H9 (cell line): Measurements from ENCODE around the gene B4GALT1. TPM values are rescaled to one million over a fixed set of nuclear protein-coding genes. Genes with fewer than 3 reads are reported as not detected.

Experiments
- DNase-seq: peaks from one replicate; pipeline ENCODE4 v3.0.0-alpha.2; 2017
- H2AFZ ChIP-seq: one replicate; pipeline ENCODE4 v1.6.1; 2013; ENCODE audit warnings: mild to moderate bottlenecking, low read length, control low read depth, moderate library complexity
- H2AK5ac ChIP-seq: 2 replicates; pipeline ENCODE4 v1.6.1; 2013; ENCODE audit warnings: low read length, control low read depth, mixed read lengths; ENCODE audit not compliant: insufficient read length
- H2BK120ac ChIP-seq: one replicate; pipeline ENCODE4 v1.6.1; 2013; ENCODE audit warnings: low read depth, mild to moderate bottlenecking, low read length, control low read depth, inconsistent platforms; ENCODE audit not compliant: poor library complexity, severe bottlenecking
- H2BK12ac ChIP-seq: 2 replicates; pipeline ENCODE4 v1.6.1; 2013; ENCODE audit warnings: low read length, control low read depth, mixed read lengths, low read depth; ENCODE audit not compliant: insufficient read length
- H2BK15ac ChIP-seq: 2 replicates; pipeline ENCODE4 v1.6.1; 2013; ENCODE audit warnings: low read depth, low read length, control low read depth
- H2BK20ac ChIP-seq: one replicate; pipeline ENCODE4 v1.6.1; 2013; ENCODE audit warnings: low read depth, mild to moderate bottlenecking, low read length, control low read depth, inconsistent platforms; ENCODE audit not compliant: poor library complexity, severe bottlenecking
- H2BK5ac ChIP-seq: 2 replicates; pipeline ENCODE4 v1.6.1; 2013; ENCODE audit warnings: low read length, control low read depth, mixed read lengths; ENCODE audit not compliant: insufficient read length
- H3K14ac ChIP-seq: 2 replicates; pipeline ENCODE4 v1.6.1; 2013; ENCODE audit warnings: low read length, control low read depth; ENCODE audit not compliant: insufficient read depth
- H3K18ac ChIP-seq: 2 replicates; pipeline ENCODE4 v1.6.1; 2013; ENCODE audit warnings: low read depth, mild to moderate bottlenecking, mixed read lengths, low read length, control low read depth; ENCODE audit not compliant: insufficient read length
- H3K23ac ChIP-seq: 2 replicates; pipeline ENCODE4 v1.6.1; 2013; ENCODE audit warnings: low read length, control low read depth, mixed read lengths, low read depth; ENCODE audit not compliant: insufficient read length
- H3K23me2 ChIP-seq: 2 replicates; pipeline ENCODE4 v1.6.1; 2013; ENCODE audit warnings: low read depth, mild to moderate bottlenecking, mixed read lengths, low read length, control low read depth; ENCODE audit not compliant: insufficient read length, poor library complexity, severe bottlenecking
- H3K27ac ChIP-seq: 2 replicates; pipeline ENCODE4 v1.5.1; 2013; ENCODE audit warnings: low read length, control low read depth, mixed read lengths, low read depth; ENCODE audit not compliant: insufficient read length
- H3K27me3 ChIP-seq: 2 replicates; pipeline ENCODE4 v1.6.1; 2013; ENCODE audit warnings: low read length, control low read depth, inconsistent platforms; ENCODE audit not compliant: insufficient read depth
- H3K4ac ChIP-seq: 2 replicates; pipeline ENCODE4 v1.6.1; 2013; ENCODE audit warnings: low read depth, mild to moderate bottlenecking, control low read depth, inconsistent platforms, low read length, moderate library complexity
- H3K4me1 ChIP-seq: 2 replicates; pipeline ENCODE4 v1.6.1; 2013; ENCODE audit warnings: low read length, control low read depth, inconsistent platforms; ENCODE audit not compliant: insufficient read depth
- H3K4me2 ChIP-seq: 2 replicates; pipeline ENCODE4 v1.6.1; 2013; ENCODE audit warnings: low read length, control low read depth, mixed read lengths; ENCODE audit not compliant: insufficient read length, insufficient read depth
- H3K56ac ChIP-seq: 2 replicates; pipeline ENCODE4 v1.6.1; 2013; ENCODE audit warnings: low read depth, mild to moderate bottlenecking, mixed read lengths, low read length, control low read depth; ENCODE audit not compliant: insufficient read length
- H3K79me1 ChIP-seq: 2 replicates; pipeline ENCODE4 v1.6.1; 2013; ENCODE audit warnings: low read depth, mild to moderate bottlenecking, moderate library complexity, low read length, control low read depth, inconsistent platforms; ENCODE audit not compliant: insufficient read depth, poor library complexity, severe bottlenecking
- H3K79me2 ChIP-seq: 2 replicates; pipeline ENCODE4 v1.6.1; 2013; ENCODE audit warnings: low read length, control low read depth, inconsistent platforms; ENCODE audit not compliant: insufficient read depth
- H3K9ac ChIP-seq: 2 replicates; pipeline ENCODE4 v1.6.1; 2013; ENCODE audit warnings: low read length, control low read depth, mixed read lengths; ENCODE audit not compliant: insufficient read length; ENCODE audit errors: extremely low read depth
- H3K9me3 ChIP-seq: one replicate; pipeline ENCODE4 v1.6.1; 2013; ENCODE audit warnings: low read depth, low read length, inconsistent platforms; ENCODE audit not compliant: control insufficient read depth
- H3T11ph ChIP-seq: one replicate; pipeline ENCODE4 v1.6.1; 2013; ENCODE audit warnings: mild to moderate bottlenecking, low read length, control low read depth, inconsistent platforms
- H4K20me1 ChIP-seq: one replicate; pipeline ENCODE4 v1.6.1; 2013; ENCODE audit not compliant: control insufficient read depth, insufficient read length, insufficient read depth
- H4K5ac ChIP-seq: 2 replicates; pipeline ENCODE4 v1.6.1; 2013; ENCODE audit warnings: low read depth, mild to moderate bottlenecking, mixed read lengths, low read length, control low read depth; ENCODE audit not compliant: insufficient read length
- H4K8ac ChIP-seq: replicated peaks from 2 replicates; pipeline ENCODE4 v1.6.1; 2013; ENCODE audit warnings: low read length, control low read depth, mixed read lengths, low read depth; ENCODE audit not compliant: insufficient read length
- H4K91ac ChIP-seq: 2 replicates; pipeline ENCODE4 v1.6.1; 2013; ENCODE audit warnings: low read depth, mild to moderate bottlenecking, moderate library complexity, mixed read lengths, low read length, control low read depth; ENCODE audit not compliant: insufficient read length
- H3K27ac Mint-ChIP-seq, 3 experiments: 2 replicates in 2 of 3; 3 replicates in 1 of 3; pipeline ENCODE4 v1.8.0; 2020 to 2021; ENCODE audit warnings: mixed read lengths in 3 of 3, mild to moderate bottlenecking in 1 of 3, moderate library complexity in 1 of 3
- H3K27me3 Mint-ChIP-seq: 2 replicates; pipeline ENCODE4 v1.8.0; 2021; ENCODE audit warnings: low read depth, mild to moderate bottlenecking, moderate library complexity, mixed read lengths
- H3K36me3 Mint-ChIP-seq, 3 experiments: 2 replicates in 2 of 3; 3 replicates in 1 of 3; pipeline ENCODE4 v1.8.0; 2020 to 2021; ENCODE audit warnings: low read depth in 3 of 3, mixed read lengths in 3 of 3; ENCODE audit not compliant: insufficient read depth in 1 of 3
- H3K4me1 Mint-ChIP-seq, 2 experiments: 2 replicates each; pipeline ENCODE4 v1.8.0; 2020; ENCODE audit warnings: mixed read lengths in 2 of 2
- H3K4me3 Mint-ChIP-seq, 2 experiments: 2 replicates in 1 of 2; 3 replicates in 1 of 2; pipeline ENCODE4 v1.8.0; 2020 to 2021; ENCODE audit warnings: mild to moderate bottlenecking in 2 of 2, mixed read lengths in 2 of 2, moderate library complexity in 1 of 2
- H3K9me3 Mint-ChIP-seq, 2 experiments: 2 replicates in 1 of 2; 3 replicates in 1 of 2; pipeline ENCODE4 v1.8.0; 2020; ENCODE audit warnings: mild to moderate bottlenecking in 2 of 2, mixed read lengths in 2 of 2, moderate library complexity in 1 of 2
- WGBS: extraction: QIAGEN DNeasy Blood & Tissue Kit; methylation state at CpG from one replicate; pipeline ENCODE4 v1.1.7; 2013; ENCODE audit warnings: missing lambda C conversion rate, low lambda C conversion rate, mixed read lengths; ENCODE audit not compliant: insufficient read length; ENCODE audit errors: extremely low coverage; 5-methylcytosine and 5-hydroxymethylcytosine counted together
- total RNA-seq: library from RNA; stranded (reverse); gene quantifications from 2 replicates; pipeline ENCODE4 v1.2.1, GENCODE V29; 2021
- TF ChIP-seq, protein P1 (sequence below): fragments of 200-600 bp; sonication (generic); conservative IDR thresholded peaks from 3 replicates; pipeline ENCODE4 v1.8.0; 2021; ENCODE audit warnings: antibody characterized with exemption, mild to moderate bottlenecking

B4GALT1 gene
- total RNA-seq, 1 experiment from 2014 or later = 15.3 TPM

DNA sequence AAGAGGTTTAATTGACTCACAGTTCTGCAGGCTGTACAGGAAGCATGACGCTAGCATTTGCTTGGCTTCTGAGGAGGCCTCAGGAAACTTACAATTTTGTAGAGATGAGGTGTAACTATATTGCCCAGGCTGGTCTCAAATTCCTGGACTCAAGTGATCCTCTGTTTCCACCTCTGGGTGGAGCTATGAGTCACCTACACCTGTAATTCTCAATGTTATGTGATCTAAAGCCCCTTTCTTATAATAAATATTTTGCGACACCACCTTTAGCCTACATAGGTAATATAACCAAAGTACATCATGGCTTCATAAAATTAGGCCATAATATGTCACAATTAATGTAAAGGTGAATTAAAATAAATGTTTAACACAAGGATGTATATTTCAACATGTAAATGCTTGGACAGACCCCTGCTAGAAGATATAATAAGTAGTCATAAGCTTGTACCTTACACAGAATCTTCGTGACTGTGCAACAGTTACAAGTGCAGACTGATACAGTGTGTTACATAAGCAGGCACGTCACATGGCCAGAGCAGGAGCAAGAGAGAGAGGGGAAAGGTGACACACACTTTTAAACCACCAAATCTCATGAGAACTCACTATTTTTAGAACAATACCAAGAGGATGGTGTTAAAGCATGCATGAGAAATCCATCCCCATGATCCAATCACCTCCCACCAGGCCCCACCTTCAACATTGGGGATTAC, 43.0 kb upstream of the B4GALT1 start:
- no peak for DNase-seq
- Histone ChIP-seq H3K9ac (no peak overlapping the region), H3K18ac (no peak overlapping the region), H4K20me1 (no peaks in the 10 kb centered on the region), H2BK5ac (no peak overlapping the region), H3K27me3 (no peaks in the 10 kb centered on the region), H2BK12ac (no peak overlapping the region), H3K56ac (no peak overlapping the region), H2BK120ac (no peak overlapping the region), H3K79me2 (no peaks in the 10 kb centered on the region), H4K91ac (no peak overlapping the region), H3K23me2 (no peaks in the 10 kb centered on the region), H2AK5ac (no peak overlapping the region), H3K27ac (no peak overlapping the region), H3K4ac (no peak overlapping the region), H3K9me3 (no peaks in the 10 kb centered on the region), H3K79me1 (no peaks in the 10 kb centered on the region), H3T11ph (no peak overlapping the region), H3K4me2 (no peak overlapping the region), H2AFZ (no peak overlapping the region), H3K4me1 (no peaks in the 10 kb centered on the region), H3K14ac (no peak overlapping the region), H3K23ac (no peak overlapping the region), H4K5ac (no peak overlapping the region), H2BK15ac (no peak overlapping the region), H4K8ac (no peak overlapping the region), H2BK20ac (no peak overlapping the region)
- H3K4me3 Mint-ChIP-seq = no peak overlapping the region
- H3K36me3 Mint-ChIP-seq = no peaks in the 10 kb centered on the region
- WGBS = no CpG with 5 or more reads among the region's 4 CpGs
- H3K27me3 Mint-ChIP-seq = peaks cover 2% of the 10 kb centered on the region; the same call in 1 of the 2 replicates
- no peak overlapping the region for H3K27ac Mint-ChIP-seq
- H3K9me3 Mint-ChIP-seq = no peaks in the 10 kb centered on the region
- H3K4me1 Mint-ChIP-seq = peaks cover 9 to 12% of the 10 kb centered on the region in 2 experiments
- TF ChIP-seq, protein P1, sequence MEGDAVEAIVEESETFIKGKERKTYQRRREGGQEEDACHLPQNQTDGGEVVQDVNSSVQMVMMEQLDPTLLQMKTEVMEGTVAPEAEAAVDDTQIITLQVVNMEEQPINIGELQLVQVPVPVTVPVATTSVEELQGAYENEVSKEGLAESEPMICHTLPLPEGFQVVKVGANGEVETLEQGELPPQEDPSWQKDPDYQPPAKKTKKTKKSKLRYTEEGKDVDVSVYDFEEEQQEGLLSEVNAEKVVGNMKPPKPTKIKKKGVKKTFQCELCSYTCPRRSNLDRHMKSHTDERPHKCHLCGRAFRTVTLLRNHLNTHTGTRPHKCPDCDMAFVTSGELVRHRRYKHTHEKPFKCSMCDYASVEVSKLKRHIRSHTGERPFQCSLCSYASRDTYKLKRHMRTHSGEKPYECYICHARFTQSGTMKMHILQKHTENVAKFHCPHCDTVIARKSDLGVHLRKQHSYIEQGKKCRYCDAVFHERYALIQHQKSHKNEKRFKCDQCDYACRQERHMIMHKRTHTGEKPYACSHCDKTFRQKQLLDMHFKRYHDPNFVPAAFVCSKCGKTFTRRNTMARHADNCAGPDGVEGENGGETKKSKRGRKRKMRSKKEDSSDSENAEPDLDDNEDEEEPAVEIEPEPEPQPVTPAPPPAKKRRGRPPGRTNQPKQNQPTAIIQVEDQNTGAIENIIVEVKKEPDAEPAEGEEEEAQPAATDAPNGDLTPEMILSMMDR = 0 out of 3 replicates have a peak, but pooled peaks have one; percentile 30
